Nephron progenitor cell (in vitro differentiated cells): ENCODE data around the gene MRPL41.
"Not testable (repeated sequence)": the region's sequence is repeated elsewhere in the genome, so short reads cannot be mapped to it uniquely, and the experiment has no call there.

Source experiments
- DNase-seq: peaks from one replicate; pipeline ENCODE4 v3.0.0; 2021
- H3K27ac Mint-ChIP-seq: 2 replicates; pipeline ENCODE4 v1.8.0; 2021; ENCODE audit warnings: mild to moderate bottlenecking, moderate library complexity, mixed read lengths
- H3K27me3 Mint-ChIP-seq: 2 replicates; pipeline ENCODE4 v1.8.0; 2021; ENCODE audit warnings: mild to moderate bottlenecking, low read depth, mixed read lengths; ENCODE audit not compliant: poor library complexity
- H3K36me3 Mint-ChIP-seq: 2 replicates; pipeline ENCODE4 v1.8.0; 2021; ENCODE audit warnings: low read depth, mixed read lengths
- H3K4me1 Mint-ChIP-seq: 2 replicates; pipeline ENCODE4 v1.8.0; 2021; ENCODE audit warnings: mixed read lengths
- H3K4me3 Mint-ChIP-seq: 2 replicates; pipeline ENCODE4 v1.8.0; 2021; ENCODE audit warnings: mild to moderate bottlenecking, moderate library complexity, mixed read lengths
- H3K9me3 Mint-ChIP-seq: 2 replicates; pipeline ENCODE4 v1.8.0; 2021; ENCODE audit warnings: mild to moderate bottlenecking, moderate library complexity, mixed read lengths
- CTCF ChIP-seq: fragments of 200-600 bp; sonication (generic); IDR thresholded peaks from 2 replicates; pipeline ENCODE4 v1.5.0; 2021; ENCODE audit warnings: antibody characterized with exemption

The MRPL41 gene

GRCh38 chr9:137564134-137564533 is 12.5 kb downstream of the MRPL41 start:
- Mint-ChIP-seq H3K27me3 (peaks cover 5% of the 10 kb centered on the region), H3K27ac (peak overlapping the region; percentile 89), H3K9me3 (peaks cover 10% of the 10 kb centered on the region), H3K4me3 (no peak overlapping the region), H3K36me3 (peaks cover 57% of the 10 kb centered on the region), H3K4me1 (peaks cover 6% of the 10 kb centered on the region)
- no peak for TF ChIP-seq CTCF
- DNase-seq: no peak

- Mint-ChIP-seq H3K27me3 (peaks cover 5% of the 10 kb centered on the region), H3K36me3 (peaks cover 49% of the 10 kb centered on the region), H3K4me1 (peaks cover 1% of the 10 kb centered on the region), H3K4me3 (no peak overlapping the region), H3K9me3 (peaks cover 4% of the 10 kb centered on the region), H3K27ac (no peak overlapping the region)
- no peak for TF ChIP-seq CTCF
- no peak for DNase-seq
Measured at GRCh38 chr9:137564817-137565411, 13.2 kb downstream of the MRPL41 start.

- H3K4me3 Mint-ChIP-seq, H3K9me3 Mint-ChIP-seq: not testable (repeated sequence)
Measured at GRCh38 chr9:137568445-137568844, 16.8 kb downstream of the MRPL41 start.

GRCh38 chr9:137569609-137570203 is 18.0 kb downstream of the MRPL41 start:
- TF ChIP-seq CTCF: no peak
- H3K36me3 Mint-ChIP-seq: peaks cover 35% of the 10 kb centered on the region
- no peaks in the 10 kb centered on the region for H3K9me3 Mint-ChIP-seq
- H3K27ac Mint-ChIP-seq: no peak overlapping the region
- peaks cover 3% of the 10 kb centered on the region for H3K27me3 Mint-ChIP-seq
- H3K4me3 Mint-ChIP-seq: no peak overlapping the region
- H3K4me1 Mint-ChIP-seq: no peaks in the 10 kb centered on the region
- DNase-seq: no peak

More at GRCh38 chr9:137568445-137568844, 16.8 kb downstream of the MRPL41 start:
- not testable (repeated sequence) for H3K27me3 Mint-ChIP-seq, H3K4me1 Mint-ChIP-seq, DNase-seq, H3K27ac Mint-ChIP-seq
- peaks cover 39% of the 10 kb centered on the region for H3K36me3 Mint-ChIP-seq

- no peak overlapping the region for H3K4me3 Mint-ChIP-seq
- H3K4me1 Mint-ChIP-seq: peaks cover 1% of the 10 kb centered on the region
- TF ChIP-seq CTCF: no peak
- DNase-seq: no peak
- no peak overlapping the region for H3K27ac Mint-ChIP-seq
- H3K9me3 Mint-ChIP-seq: no peaks in the 10 kb centered on the region
- H3K36me3 Mint-ChIP-seq: peaks cover 43% of the 10 kb centered on the region
- peaks cover 3% of the 10 kb centered on the region for H3K27me3 Mint-ChIP-seq
Measured at GRCh38 chr9:137570566-137570965, 18.9 kb downstream of the MRPL41 start.

GRCh38 chr9:137574192-137574591 is 22.5 kb downstream of the MRPL41 start:
- Mint-ChIP-seq H3K4me3 (no peak overlapping the region), H3K27me3 (peaks cover 3% of the 10 kb centered on the region), H3K36me3 (peaks cover 49% of the 10 kb centered on the region), H3K27ac (no peak overlapping the region), H3K9me3 (no peaks in the 10 kb centered on the region), H3K4me1 (peaks cover 24% of the 10 kb centered on the region)
- TF ChIP-seq CTCF: no peak
- no peak for DNase-seq
